ENCODE data around the gene MAP3K14. TPM values are rescaled to one million over a fixed set of nuclear protein-coding genes. Genes with fewer than 3 reads are reported as not detected.

MAP3K14 gene
- total RNA-seq, 1 donor from 2014 or later: 16.6 TPM

GRCh38 chr17:45289301-45290268 lies 27.2 kb downstream of the MAP3K14 start:
- DNase-seq: no peak
- ATAC-seq: no peak
- intact Hi-C loops (cut with micrococcal nuclease): no loop called here

- peak; percentile 58 for ATAC-seq
- intact Hi-C loops (cut with micrococcal nuclease): no loop called here
- peak; percentile 69 for DNase-seq
These were observed 28.0 kb downstream of the MAP3K14 start for GRCh38 chr17:45288825-45289224.

GRCh38 chr17:45287526-45288500 lies 29.0 kb downstream of the MAP3K14 start:
- intact Hi-C loops (cut with micrococcal nuclease): no loop called here

GRCh38 chr17:45286286-45286685 lies 30.5 kb downstream of the MAP3K14 start:
- no peak for ATAC-seq
- intact Hi-C loops (cut with micrococcal nuclease): no loop called here
- no peak for DNase-seq

More at GRCh38 chr17:45287526-45288500, 29.0 kb downstream of the MAP3K14 start:
- ATAC-seq: peak; percentile 45
- peak; percentile 51 for DNase-seq

- peak; percentile 67 for ATAC-seq
- DNase-seq: peak; percentile 86
- intact Hi-C loops (cut with micrococcal nuclease): no loop called here
These were observed 32.4 kb downstream of the MAP3K14 start for GRCh38 chr17:45284176-45285140.

- intact Hi-C loops (cut with micrococcal nuclease): no loop called here
- DNase-seq (no peak), ATAC-seq (no peak)
These were observed 33.1 kb downstream of the MAP3K14 start for GRCh38 chr17:45283711-45284110.

- intact Hi-C loops (cut with micrococcal nuclease): no loop called here
- DNase-seq: peak; percentile 67
- peak; percentile 64 for ATAC-seq
These were observed 33.9 kb downstream of the MAP3K14 start for GRCh38 chr17:45282683-45283644.

- ATAC-seq (peak; percentile 40), DNase-seq (peak; percentile 64)
- intact Hi-C loops (cut with micrococcal nuclease): loop anchor here (5.0 kb wide), 1 partner anchor 107 kb away; no protein-coding TSS in a partner anchor
These were observed 36.9 kb downstream of the MAP3K14 start for GRCh38 chr17:45279898-45280297.

GRCh38 chr17:45277992-45278391 lies 38.8 kb downstream of the MAP3K14 start:
- ATAC-seq (peak; percentile 72), DNase-seq (peak; percentile 59)
- intact Hi-C loops (cut with micrococcal nuclease): loop anchor here (5.0 kb wide), 1 partner anchor 109 kb away; no protein-coding TSS in a partner anchor

GRCh38 chr17:45277216-45277849 lies 39.5 kb downstream of the MAP3K14 start:
- DNase-seq: peak; percentile 98
- ATAC-seq: peak; percentile 71
- intact Hi-C loops (cut with micrococcal nuclease): loop anchor here (5.0 kb wide), 1 partner anchor 110 kb away; no protein-coding TSS in a partner anchor

- peak; percentile 61 for DNase-seq
- no peak for ATAC-seq
- intact Hi-C loops (cut with micrococcal nuclease): loop anchor here (5.0 kb wide), 1 partner anchor 111 kb away; no protein-coding TSS in a partner anchor
These were observed 40.8 kb downstream of the MAP3K14 start for GRCh38 chr17:45276031-45276430.

GRCh38 chr17:45274033-45274432 lies 42.8 kb downstream of the MAP3K14 start:
- intact Hi-C loops (cut with micrococcal nuclease): no loop called here
- DNase-seq (no peak), ATAC-seq (no peak)

- no peak for ATAC-seq
- intact Hi-C loops (cut with micrococcal nuclease): no loop called here
These were observed 43.3 kb downstream of the MAP3K14 start for GRCh38 chr17:45273551-45273957.

GRCh38 chr17:45271603-45272002 lies 45.2 kb downstream of the MAP3K14 start:
- intact Hi-C loops (cut with micrococcal nuclease): no loop called here
- ATAC-seq (no peak), DNase-seq (no peak)

More at GRCh38 chr17:45273551-45273957, 43.3 kb downstream of the MAP3K14 start:
- no peak for DNase-seq

- DNase-seq: no peak
- intact Hi-C loops (cut with micrococcal nuclease): no loop called here
- peak; percentile 30 for ATAC-seq
These were observed 45.9 kb downstream of the MAP3K14 start for GRCh38 chr17:45270828-45271418.

- DNase-seq: no peak
- intact Hi-C loops (cut with micrococcal nuclease): no loop called here
- no peak for ATAC-seq
These were observed 46.9 kb downstream of the MAP3K14 start for GRCh38 chr17:45269912-45270311.
